ENCODE results near the gene ATP9A.
"Not testable (repeated sequence)": the region's sequence is repeated elsewhere in the genome, so short reads cannot be mapped to it uniquely, and the experiment has no call there.

The ATP9A gene

DNA sequence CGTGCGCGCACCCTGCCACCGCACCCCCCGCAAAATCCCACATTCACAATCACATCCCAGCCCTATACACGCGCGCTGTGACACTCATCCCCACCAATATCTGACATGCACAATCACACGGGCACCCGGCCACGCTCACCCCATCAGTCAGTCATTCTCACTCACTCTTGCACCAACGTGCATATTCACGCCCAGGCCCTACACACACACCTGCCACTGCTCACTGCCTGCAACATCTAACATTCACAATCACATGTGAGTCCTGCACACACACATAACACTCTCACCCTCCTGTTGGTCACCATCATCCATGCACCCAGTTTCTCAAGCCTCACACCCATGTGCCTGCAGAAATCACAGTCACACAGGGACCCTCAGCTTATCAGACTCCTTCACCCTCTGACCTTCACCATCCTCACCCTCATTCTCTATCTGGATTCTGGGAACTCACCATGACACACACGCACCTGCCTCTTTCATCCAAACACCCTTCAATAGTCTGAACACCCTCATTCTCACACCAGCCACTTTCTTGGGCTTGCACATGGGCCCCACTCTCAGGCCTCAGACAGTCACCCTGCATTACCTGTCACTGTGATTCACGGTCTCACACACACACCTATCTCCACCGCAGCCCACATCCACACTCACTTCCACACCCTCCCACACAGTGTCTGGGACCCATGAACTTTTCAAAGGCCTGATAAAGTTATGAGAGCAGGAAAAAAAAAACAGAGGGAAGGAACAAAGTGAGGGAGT is 748 bp upstream of the ATP9A start:
- no peak overlapping the region for H3K27ac ChIP-seq (ENCODE audit: insufficient read depth, low read length, poor library complexity, severe bottlenecking)
- H3K4me3 ChIP-seq (ENCODE audit: insufficient read depth, low read depth, low read length, poor library complexity, severe bottlenecking), result no peak overlapping the region
- H3K9me3 ChIP-seq (ENCODE audit: control insufficient read depth, low read length), result no peaks in the 10 kb centered on the region
- DNase-seq, result no peak
- peaks cover 4% of the 10 kb centered on the region for H3K27me3 ChIP-seq (replicated peaks; ENCODE audit: control insufficient read depth, insufficient read depth, low read length, poor library complexity, severe bottlenecking)
- peaks cover 4% of the 10 kb centered on the region for H3K4me1 ChIP-seq (ENCODE audit: control insufficient read depth, insufficient read depth, low read length, poor library complexity, severe bottlenecking)
- H3K36me3 ChIP-seq (ENCODE audit: control insufficient read depth, insufficient read depth, low read length), result no peaks in the 10 kb centered on the region

DNA sequence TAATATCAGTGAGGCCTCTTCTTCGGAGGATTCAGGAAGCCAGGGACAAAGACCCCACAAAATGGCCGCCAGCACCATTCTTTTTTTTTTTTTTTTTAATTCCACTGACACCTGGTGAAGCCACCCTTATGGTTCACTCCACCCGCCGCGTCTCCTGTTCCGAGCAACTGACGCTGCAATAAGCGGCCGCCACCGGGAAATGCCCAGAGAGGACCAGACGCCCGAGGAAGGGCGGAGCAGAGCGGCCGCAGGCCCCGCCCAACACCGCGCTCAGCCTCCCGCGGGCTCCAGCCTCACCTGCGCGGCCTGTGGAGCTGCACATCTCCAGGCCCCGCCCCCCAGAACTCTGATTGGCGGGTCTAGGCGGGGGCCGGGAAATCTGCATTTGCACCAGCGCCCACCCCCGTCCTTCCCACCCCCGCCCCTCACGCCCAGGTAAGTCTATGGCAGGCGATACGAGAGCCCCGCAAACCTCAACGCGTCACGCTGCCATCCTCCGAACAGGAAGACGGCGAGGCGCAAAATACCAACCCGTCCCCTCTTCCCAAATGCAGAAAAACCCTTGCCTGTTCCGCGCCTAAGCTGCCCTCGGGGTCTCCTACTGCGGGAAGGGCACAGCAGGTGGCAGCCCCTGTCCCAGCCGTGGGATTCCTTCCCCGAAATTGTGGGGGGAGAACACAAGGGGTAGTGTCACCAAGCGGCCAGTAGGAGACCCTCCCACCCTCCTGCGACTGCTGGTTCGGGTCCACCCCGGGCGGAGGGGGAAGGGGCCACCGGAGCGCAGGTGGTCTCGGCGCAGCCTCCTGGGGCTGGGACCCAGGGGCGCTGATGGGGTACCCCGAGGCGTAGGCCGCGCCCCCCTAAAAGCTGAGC is 960 bp downstream of the ATP9A start:
- no peaks in the 10 kb centered on the region for H3K9me3 ChIP-seq (ENCODE audit: control insufficient read depth, low read length)
- peaks cover 4% of the 10 kb centered on the region for H3K27me3 ChIP-seq (replicated peaks; ENCODE audit: control insufficient read depth, insufficient read depth, low read length, poor library complexity, severe bottlenecking)
- peaks cover 4% of the 10 kb centered on the region for H3K4me1 ChIP-seq (ENCODE audit: control insufficient read depth, insufficient read depth, low read length, poor library complexity, severe bottlenecking)
- H3K36me3 ChIP-seq (ENCODE audit: control insufficient read depth, insufficient read depth, low read length), result no peaks in the 10 kb centered on the region
- H3K27ac ChIP-seq (ENCODE audit: insufficient read depth, low read length, poor library complexity, severe bottlenecking), result no peak overlapping the region
- H3K4me3 ChIP-seq (ENCODE audit: insufficient read depth, low read depth, low read length, poor library complexity, severe bottlenecking), result peak overlapping the region; percentile 40
- peak in 1 of 3 donors; percentile 1 for DNase-seq

DNA sequence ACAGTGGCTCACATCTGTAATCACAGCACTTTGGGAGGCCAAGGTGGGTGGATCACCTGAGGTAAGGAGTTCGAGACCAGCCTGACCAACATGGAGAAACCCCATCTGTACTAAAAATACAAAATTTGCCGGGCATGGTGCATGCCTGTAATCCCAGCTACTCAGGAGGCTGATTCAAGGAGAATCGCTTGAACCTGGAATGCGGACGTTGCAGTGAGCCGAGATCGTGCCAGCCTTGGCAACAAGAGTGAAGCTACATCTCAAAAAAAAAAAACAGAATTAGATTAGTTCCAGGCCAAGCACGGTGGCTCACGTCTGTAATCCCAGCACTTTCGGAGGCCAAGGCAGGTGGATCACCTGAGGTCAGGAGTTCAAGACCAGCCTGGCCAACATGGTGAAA is 2.8 kb downstream of the ATP9A start:
- not testable (repeated sequence) for H3K4me1 ChIP-seq (ENCODE audit: control insufficient read depth, insufficient read depth, low read length, poor library complexity, severe bottlenecking); DNase-seq; H3K27ac ChIP-seq (ENCODE audit: insufficient read depth, low read length, poor library complexity, severe bottlenecking); H3K36me3 ChIP-seq (ENCODE audit: control insufficient read depth, insufficient read depth, low read length); H3K9me3 ChIP-seq (ENCODE audit: control insufficient read depth, low read length); H3K27me3 ChIP-seq (replicated peaks; ENCODE audit: control insufficient read depth, insufficient read depth, low read length, poor library complexity, severe bottlenecking); H3K4me3 ChIP-seq (ENCODE audit: insufficient read depth, low read depth, low read length, poor library complexity, severe bottlenecking)

DNA sequence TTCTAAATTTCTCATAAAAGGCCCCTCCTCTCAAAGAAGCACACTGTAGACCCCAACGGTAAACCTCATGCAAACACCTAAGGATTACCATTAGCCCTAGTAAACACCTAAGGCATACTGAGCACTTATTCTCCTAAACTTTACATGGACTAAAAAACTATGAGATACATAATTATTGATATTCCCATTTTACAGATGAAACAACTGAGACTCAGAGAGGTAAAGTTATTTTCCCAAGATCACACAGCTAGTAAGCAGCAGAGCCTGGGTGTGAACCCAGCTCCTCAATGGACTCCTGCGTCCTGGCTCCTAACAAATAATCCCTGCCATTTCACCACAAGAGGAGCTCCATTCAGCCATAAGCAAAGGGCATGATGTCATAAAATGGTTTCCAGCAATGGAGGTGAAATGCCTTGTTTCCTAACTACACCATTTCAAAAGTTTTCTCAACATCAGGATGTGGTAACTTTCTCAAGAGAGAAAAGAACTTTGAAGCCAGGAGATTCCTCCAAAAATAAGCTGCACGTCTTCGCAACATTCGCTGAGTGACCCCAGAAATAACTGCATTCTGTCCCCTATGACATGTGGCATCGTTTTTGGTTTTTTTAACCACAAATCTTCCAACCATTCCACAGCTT is 4.1 kb downstream of the ATP9A start:
- Histone ChIP-seq H3K27me3 (replicated peaks; ENCODE audit: control insufficient read depth, insufficient read depth, low read length, poor library complexity, severe bottlenecking) (no peaks in the 10 kb centered on the region), H3K9me3 (ENCODE audit: control insufficient read depth, low read length) (no peaks in the 10 kb centered on the region), H3K4me3 (ENCODE audit: insufficient read depth, low read depth, low read length, poor library complexity, severe bottlenecking) (no peak overlapping the region), H3K4me1 (ENCODE audit: control insufficient read depth, insufficient read depth, low read length, poor library complexity, severe bottlenecking) (peaks cover 4% of the 10 kb centered on the region), H3K27ac (ENCODE audit: insufficient read depth, low read length, poor library complexity, severe bottlenecking) (no peak overlapping the region), H3K36me3 (ENCODE audit: control insufficient read depth, insufficient read depth, low read length) (no peaks in the 10 kb centered on the region)
- DNase-seq, result no peak

DNA sequence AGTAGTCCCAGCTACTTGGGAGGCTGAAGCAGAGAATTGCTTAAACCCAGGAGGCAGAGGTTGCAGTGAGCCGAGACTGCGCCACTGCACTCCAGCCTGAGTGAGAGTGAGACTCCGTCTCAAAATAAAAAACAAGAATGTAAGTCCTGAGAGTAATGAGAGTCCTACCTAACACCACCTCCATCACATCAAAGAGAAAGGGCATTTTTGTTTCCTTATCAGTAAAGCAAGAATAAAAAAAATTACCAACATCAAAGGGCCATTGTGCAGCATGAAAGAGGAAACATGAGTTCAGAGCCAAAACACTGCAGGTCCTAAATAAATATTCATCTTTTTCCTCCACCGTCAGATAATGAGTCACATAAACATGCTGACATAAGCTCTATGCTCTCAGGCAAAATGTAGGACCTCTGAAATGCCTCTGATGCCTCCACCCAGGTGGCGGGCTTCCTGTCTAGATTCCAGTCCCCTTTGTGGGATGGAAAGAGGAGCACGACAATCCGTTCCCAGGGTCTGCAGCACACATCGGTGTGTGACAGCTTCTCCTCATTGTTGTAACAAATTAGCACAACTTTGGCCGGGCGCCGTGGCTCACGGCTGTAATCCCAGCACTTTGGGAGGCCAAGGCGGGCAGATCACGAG is 7.2 kb downstream of the ATP9A start:
- Histone ChIP-seq H3K4me3 (ENCODE audit: insufficient read depth, low read depth, low read length, poor library complexity, severe bottlenecking) (no peak overlapping the region), H3K27ac (ENCODE audit: insufficient read depth, low read length, poor library complexity, severe bottlenecking) (no peak overlapping the region), H3K9me3 (ENCODE audit: control insufficient read depth, low read length) (no peaks in the 10 kb centered on the region), H3K27me3 (replicated peaks; ENCODE audit: control insufficient read depth, insufficient read depth, low read length, poor library complexity, severe bottlenecking) (no peaks in the 10 kb centered on the region), H3K36me3 (ENCODE audit: control insufficient read depth, insufficient read depth, low read length) (no peaks in the 10 kb centered on the region), H3K4me1 (ENCODE audit: control insufficient read depth, insufficient read depth, low read length, poor library complexity, severe bottlenecking) (no peaks in the 10 kb centered on the region)
- DNase-seq, result no peak

DNA sequence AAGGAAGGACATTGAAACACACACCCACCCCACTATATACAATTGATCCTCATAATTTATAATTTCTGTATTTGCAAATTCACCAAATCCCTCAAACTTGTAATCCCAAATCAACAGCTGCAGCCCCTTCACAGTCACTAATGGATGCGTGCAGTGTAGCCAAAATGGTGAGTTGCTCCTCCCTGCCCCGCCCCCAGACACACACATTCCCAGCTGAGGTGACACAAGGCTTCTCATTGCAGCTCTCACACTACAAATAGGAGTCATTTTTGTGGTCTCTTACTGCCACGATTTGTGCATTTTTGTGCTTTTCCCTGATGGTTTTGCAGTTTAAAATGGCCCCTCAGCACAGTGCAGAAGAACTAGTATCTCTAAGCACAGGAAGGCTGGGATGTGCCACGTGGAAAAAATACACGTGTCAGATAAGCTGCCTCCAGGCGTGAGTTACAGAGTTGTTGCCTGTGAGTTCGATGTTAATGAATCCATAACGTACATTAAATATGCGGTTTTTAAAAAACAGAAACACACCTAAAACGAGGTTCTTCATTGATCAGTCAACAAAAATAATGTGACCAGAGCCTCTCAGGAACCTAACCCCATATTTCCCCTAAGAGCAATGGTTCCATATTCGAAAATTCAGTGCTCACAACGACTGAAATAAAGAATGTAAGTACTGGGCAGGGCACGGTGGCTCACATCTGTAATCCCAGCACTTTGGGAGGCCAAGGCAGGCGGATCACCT is 8.2 kb downstream of the ATP9A start:
- Histone ChIP-seq H3K4me1 (ENCODE audit: control insufficient read depth, insufficient read depth, low read length, poor library complexity, severe bottlenecking) (no peaks in the 10 kb centered on the region), H3K36me3 (ENCODE audit: control insufficient read depth, insufficient read depth, low read length) (no peaks in the 10 kb centered on the region), H3K4me3 (ENCODE audit: insufficient read depth, low read depth, low read length, poor library complexity, severe bottlenecking) (no peak overlapping the region), H3K27me3 (replicated peaks; ENCODE audit: control insufficient read depth, insufficient read depth, low read length, poor library complexity, severe bottlenecking) (no peaks in the 10 kb centered on the region), H3K27ac (ENCODE audit: insufficient read depth, low read length, poor library complexity, severe bottlenecking) (no peak overlapping the region), H3K9me3 (ENCODE audit: control insufficient read depth, low read length) (no peaks in the 10 kb centered on the region)
- DNase-seq, result no peak

DNA sequence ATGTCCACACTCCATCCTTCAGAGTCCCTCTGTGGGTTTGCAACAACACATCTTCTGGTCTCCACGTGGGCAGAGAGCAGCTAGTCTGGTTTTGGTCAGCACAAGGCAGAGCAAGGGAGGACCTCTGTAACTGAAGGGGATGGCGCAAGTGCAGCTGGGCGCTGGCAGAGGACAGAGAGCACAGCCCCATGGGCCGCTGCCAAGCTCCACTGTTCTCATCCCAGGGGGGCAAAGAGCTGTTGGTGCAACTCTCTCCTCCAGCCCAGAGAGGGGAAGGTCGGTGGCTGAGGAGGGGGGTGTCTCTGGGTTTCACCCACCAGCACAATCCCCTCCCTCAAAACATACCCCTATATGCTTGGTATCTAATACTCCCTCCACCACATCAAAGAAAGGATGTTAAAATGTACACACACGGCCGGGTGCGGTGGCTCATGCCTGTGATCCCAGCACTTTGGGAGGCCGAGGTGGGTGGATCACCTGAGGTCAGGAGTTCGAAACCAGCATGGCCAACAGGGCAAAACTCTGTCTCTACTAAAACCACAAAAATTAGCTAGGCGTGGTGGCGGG is 9.1 kb downstream of the ATP9A start:
- H3K4me1 ChIP-seq (ENCODE audit: control insufficient read depth, insufficient read depth, low read length, poor library complexity, severe bottlenecking), result no peaks in the 10 kb centered on the region
- no peaks in the 10 kb centered on the region for H3K27me3 ChIP-seq (replicated peaks; ENCODE audit: control insufficient read depth, insufficient read depth, low read length, poor library complexity, severe bottlenecking)
- DNase-seq, result no peak
- H3K4me3 ChIP-seq (ENCODE audit: insufficient read depth, low read depth, low read length, poor library complexity, severe bottlenecking), result no peak overlapping the region
- no peak overlapping the region for H3K27ac ChIP-seq (ENCODE audit: insufficient read depth, low read length, poor library complexity, severe bottlenecking)
- no peaks in the 10 kb centered on the region for H3K9me3 ChIP-seq (ENCODE audit: control insufficient read depth, low read length)
- no peaks in the 10 kb centered on the region for H3K36me3 ChIP-seq (ENCODE audit: control insufficient read depth, insufficient read depth, low read length)

DNA sequence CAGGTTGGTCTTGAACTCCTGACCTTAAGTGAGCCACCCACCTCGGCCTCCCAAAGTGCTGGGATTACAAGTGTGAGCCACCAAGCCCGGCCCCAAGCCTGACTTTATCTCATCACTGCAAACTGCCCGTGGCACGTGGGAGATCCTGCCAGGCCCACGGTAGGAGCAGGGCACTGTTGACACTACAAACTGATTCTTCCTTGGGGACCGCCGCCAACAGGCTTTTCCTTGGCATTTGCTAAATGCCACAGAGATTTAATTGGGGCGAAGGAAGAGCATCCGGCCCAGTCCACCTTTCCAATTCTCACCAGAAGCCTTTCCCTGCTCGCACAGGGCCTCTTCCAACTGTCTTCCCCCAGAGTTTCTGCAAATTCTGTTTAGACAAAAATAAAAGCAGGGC is 11.0 kb downstream of the ATP9A start:
- Histone ChIP-seq H3K9me3 (ENCODE audit: control insufficient read depth, low read length) (no peaks in the 10 kb centered on the region), H3K4me3 (ENCODE audit: insufficient read depth, low read depth, low read length, poor library complexity, severe bottlenecking) (no peak overlapping the region), H3K4me1 (ENCODE audit: control insufficient read depth, insufficient read depth, low read length, poor library complexity, severe bottlenecking) (no peaks in the 10 kb centered on the region), H3K27me3 (replicated peaks; ENCODE audit: control insufficient read depth, insufficient read depth, low read length, poor library complexity, severe bottlenecking) (no peaks in the 10 kb centered on the region), H3K27ac (ENCODE audit: insufficient read depth, low read length, poor library complexity, severe bottlenecking) (no peak overlapping the region), H3K36me3 (ENCODE audit: control insufficient read depth, insufficient read depth, low read length) (no peaks in the 10 kb centered on the region)
- no peak for DNase-seq

DNA sequence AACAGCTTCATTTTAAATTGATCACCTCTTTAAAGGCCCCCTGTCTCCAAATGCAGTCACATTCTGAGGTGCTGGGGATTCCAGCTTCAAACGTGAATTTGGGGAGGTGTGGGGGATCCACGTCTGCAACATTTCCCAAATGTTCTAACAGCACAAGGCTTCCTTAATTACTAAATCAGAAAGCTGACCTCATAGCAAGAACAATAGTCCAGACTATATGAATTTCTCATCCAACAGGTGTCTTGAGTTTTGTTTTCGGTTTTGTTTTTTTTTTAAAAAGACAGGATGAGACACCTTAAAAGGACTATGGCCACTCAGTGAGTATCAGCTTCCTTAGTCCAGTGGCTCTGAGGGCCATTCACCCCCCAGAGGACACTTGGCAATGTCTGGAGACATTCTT is 11.5 kb downstream of the ATP9A start:
- DNase-seq, result no peak
- Histone ChIP-seq H3K27me3 (replicated peaks; ENCODE audit: control insufficient read depth, insufficient read depth, low read length, poor library complexity, severe bottlenecking) (no peaks in the 10 kb centered on the region), H3K4me3 (ENCODE audit: insufficient read depth, low read depth, low read length, poor library complexity, severe bottlenecking) (no peak overlapping the region), H3K9me3 (ENCODE audit: control insufficient read depth, low read length) (no peaks in the 10 kb centered on the region), H3K36me3 (ENCODE audit: control insufficient read depth, insufficient read depth, low read length) (no peaks in the 10 kb centered on the region), H3K27ac (ENCODE audit: insufficient read depth, low read length, poor library complexity, severe bottlenecking) (no peak overlapping the region), H3K4me1 (ENCODE audit: control insufficient read depth, insufficient read depth, low read length, poor library complexity, severe bottlenecking) (no peaks in the 10 kb centered on the region)
